HG02885 (cell line): ENCODE results near the gene NSUN5.
"Not testable (repeated sequence)": the region's sequence is repeated elsewhere in the genome, so short reads cannot be mapped to it uniquely, and the experiment has no call there.

Source experiments
- ATAC-seq: cut with Tn5 transposase; IDR thresholded peaks from one replicate; pipeline ENCODE4 v1.9.1; 2021; ENCODE audit warnings: mild to moderate bottlenecking; ENCODE audit not compliant: unreplicated experiment, poor library complexity

NSUN5 gene

GRCh38 chr7:73299812-73300211, 8.8 kb downstream of the NSUN5 start:
- not testable (repeated sequence) for ATAC-seq

- not testable (repeated sequence) for ATAC-seq
Measured at GRCh38 chr7:73297706-73298105, 10.9 kb downstream of the NSUN5 start.

DNA sequence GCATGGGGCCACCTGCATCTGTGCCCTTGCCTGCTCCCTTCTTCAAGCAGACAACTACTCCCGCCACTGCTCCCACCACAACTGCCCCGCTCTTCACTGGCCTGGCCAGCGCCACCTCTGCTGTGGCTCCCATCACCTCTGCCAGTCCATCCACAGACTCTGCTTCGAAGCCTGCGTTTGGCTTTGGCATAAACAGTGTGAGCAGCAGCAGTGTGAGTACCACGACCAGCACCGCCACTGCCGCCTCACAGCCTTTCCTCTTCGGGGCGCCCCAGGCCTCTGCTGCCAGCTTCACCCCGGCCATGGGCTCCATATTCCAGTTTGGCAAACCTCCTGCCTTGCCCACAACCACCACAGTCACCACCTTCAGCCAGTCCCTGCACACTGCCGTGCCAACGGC, 11.4 kb downstream of the NSUN5 start:
- not testable (repeated sequence) for ATAC-seq

DNA sequence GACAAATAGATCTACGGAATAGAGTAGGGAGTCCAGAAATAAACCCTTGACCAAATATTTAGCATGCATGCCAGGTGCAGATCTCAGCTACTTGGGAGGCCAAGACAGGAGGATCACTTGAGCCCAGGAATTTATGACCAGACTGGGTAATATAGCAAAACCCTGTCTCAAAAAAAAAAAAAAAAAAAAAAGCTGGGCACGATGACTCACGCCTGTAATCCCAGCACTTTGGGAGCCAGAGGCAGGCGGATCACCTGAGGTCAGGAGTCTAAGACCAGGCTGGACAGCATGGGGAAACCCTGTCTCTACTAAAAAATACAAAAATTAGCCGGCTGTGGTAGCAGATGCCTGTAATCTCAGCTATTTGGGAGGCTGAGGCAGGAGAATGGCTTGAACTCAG, 31.4 kb downstream of the NSUN5 start:
- not testable (repeated sequence) for ATAC-seq

- ATAC-seq, result not testable (repeated sequence)
Measured at GRCh38 chr7:73267813-73268212, 40.8 kb downstream of the NSUN5 start.

DNA sequence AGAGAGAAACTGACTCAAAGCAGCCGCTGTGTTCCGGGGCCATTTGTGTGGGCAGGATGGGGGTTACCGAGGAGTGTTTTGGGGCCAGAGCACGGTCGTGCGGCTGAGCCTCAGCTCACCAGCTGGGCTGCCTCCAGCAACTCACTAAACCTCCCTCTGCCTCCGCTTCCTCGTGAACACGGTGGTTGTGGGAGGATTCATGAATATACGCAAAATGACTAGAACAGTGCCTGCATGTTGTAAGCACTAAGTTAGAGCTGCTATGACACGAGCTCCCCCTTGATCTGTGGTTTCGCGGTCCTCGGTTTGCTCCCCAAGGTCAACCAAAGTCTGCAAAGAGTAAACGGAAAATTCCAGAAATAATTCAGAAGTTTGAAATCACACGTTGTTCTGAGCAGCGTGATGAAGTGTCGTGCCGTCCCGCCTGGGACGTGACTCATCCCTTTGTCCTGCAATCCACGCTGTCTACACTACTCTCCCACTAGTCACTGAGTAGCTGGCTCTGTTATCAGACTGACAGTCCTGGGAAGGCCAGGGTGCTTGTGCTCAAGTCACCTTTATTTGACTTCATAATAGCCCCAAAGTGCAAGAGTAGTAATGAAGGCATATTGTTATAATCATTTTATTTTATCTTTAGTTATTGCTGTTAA, 41.8 kb downstream of the NSUN5 start:
- peak; percentile 82 for ATAC-seq

DNA sequence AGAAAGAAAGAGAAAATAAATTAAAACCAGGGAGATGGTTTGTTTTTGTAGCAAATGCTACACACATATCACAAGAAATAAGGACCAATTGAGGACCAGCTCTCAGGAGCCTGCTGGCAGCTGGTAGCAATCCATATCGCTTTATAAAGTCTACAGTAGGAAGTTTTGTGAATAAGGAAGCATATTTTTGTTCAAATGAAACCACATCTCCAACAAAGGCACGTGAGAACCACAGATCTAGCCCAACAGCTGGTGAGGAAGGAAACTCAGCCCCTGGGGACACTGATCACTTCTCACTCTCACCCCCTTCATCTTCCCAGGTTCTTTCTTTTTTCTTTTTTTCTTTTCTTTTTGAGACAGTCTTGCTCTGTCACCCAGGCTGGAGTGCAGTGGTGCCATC, 46.2 kb downstream of the NSUN5 start:
- peak; percentile 33 for ATAC-seq
